Type B pancreatic cell (in vitro differentiated cells): Measurements from ENCODE around the gene EXT2. TPM values are rescaled to one million over a fixed set of nuclear protein-coding genes. Genes with fewer than 3 reads are reported as not detected.
A peak's percentile ranks its signal among the peaks of the same experiment; 100 is the strongest.

Experiments
- DNase-seq: peaks from one replicate; pipeline ENCODE4 v3.0.0; 2021; ENCODE audit warnings: mixed read lengths; ENCODE audit not compliant: unreplicated experiment; ENCODE audit errors: extremely low spot score
- H3K27ac Mint-ChIP-seq: 2 replicates; pipeline ENCODE4 v1.8.0; 2021; ENCODE audit warnings: mild to moderate bottlenecking, mixed read lengths
- H3K27me3 Mint-ChIP-seq: 2 replicates; pipeline ENCODE4 v1.8.0; 2021; ENCODE audit warnings: mixed read lengths
- H3K36me3 Mint-ChIP-seq: 2 replicates; pipeline ENCODE4 v1.8.0; 2021; ENCODE audit warnings: mixed read lengths
- H3K4me1 Mint-ChIP-seq: one replicate; pipeline ENCODE4 v1.8.0; 2021; ENCODE audit warnings: mixed read lengths; ENCODE audit not compliant: unreplicated experiment
- H3K4me3 Mint-ChIP-seq: 2 replicates; pipeline ENCODE4 v1.8.0; 2021; ENCODE audit warnings: mild to moderate bottlenecking, mixed read lengths
- H3K9me3 Mint-ChIP-seq: 2 replicates; pipeline ENCODE4 v1.8.0; 2021; ENCODE audit warnings: mixed read lengths
- CTCF ChIP-seq: fragments of 200-600 bp; sonication (generic); conservative IDR thresholded peaks from 2 replicates; pipeline ENCODE4 v1.5.0; 2021; ENCODE audit warnings: antibody characterized with exemption, mild to moderate bottlenecking
- total RNA-seq: library from RNA; stranded (reverse); gene quantifications from 2 replicates; pipeline ENCODE4 v1.2.1, GENCODE V29; 2021; ENCODE audit warnings: low replicate concordance

Gene EXT2
- total RNA-seq, 1 donor from 2014 or later = 62.7 TPM

GRCh38 chr11:44186321-44186930 is 90.9 kb downstream of the EXT2 start:
- peaks cover 21% of the 10 kb centered on the region for H3K36me3 Mint-ChIP-seq
- H3K27me3 Mint-ChIP-seq = no peaks in the 10 kb centered on the region

GRCh38 chr11:44188643-44189042 is 93.2 kb downstream of the EXT2 start:
- Mint-ChIP-seq H3K27ac (no peak overlapping the region), H3K36me3 (peaks cover 22% of the 10 kb centered on the region), H3K4me3 (no peak overlapping the region), H3K9me3 (peaks cover 7% of the 10 kb centered on the region), H3K4me1 (peaks cover 25% of the 10 kb centered on the region), H3K27me3 (no peaks in the 10 kb centered on the region)
- TF ChIP-seq CTCF = no peak
- DNase-seq = no peak

More at GRCh38 chr11:44186321-44186930, 90.9 kb downstream of the EXT2 start:
- peaks cover 7% of the 10 kb centered on the region for H3K9me3 Mint-ChIP-seq
- peaks cover 14% of the 10 kb centered on the region for H3K4me1 Mint-ChIP-seq
- H3K27ac Mint-ChIP-seq = no peak overlapping the region
- no peak overlapping the region for H3K4me3 Mint-ChIP-seq
- DNase-seq = no peak
- no peak for TF ChIP-seq CTCF

GRCh38 chr11:44189986-44190882 is 94.8 kb downstream of the EXT2 start:
- Mint-ChIP-seq H3K36me3 (peaks cover 32% of the 10 kb centered on the region), H3K4me3 (no peak overlapping the region), H3K27me3 (no peaks in the 10 kb centered on the region), H3K9me3 (peaks cover 7% of the 10 kb centered on the region), H3K4me1 (peaks cover 25% of the 10 kb centered on the region), H3K27ac (no peak overlapping the region)
- TF ChIP-seq CTCF = no peak
- DNase-seq = no peak

GRCh38 chr11:44190883-44191230 is 95.4 kb downstream of the EXT2 start:
- Mint-ChIP-seq H3K4me1 (peaks cover 25% of the 10 kb centered on the region), H3K27me3 (no peaks in the 10 kb centered on the region), H3K4me3 (peak overlapping the region; percentile 19), H3K36me3 (peaks cover 32% of the 10 kb centered on the region), H3K9me3 (peaks cover 7% of the 10 kb centered on the region), H3K27ac (no peak overlapping the region)
- DNase-seq = no peak
- TF ChIP-seq CTCF = no peak

- H3K9me3 Mint-ChIP-seq = peaks cover 11% of the 10 kb centered on the region
- H3K4me1 Mint-ChIP-seq = peaks cover 25% of the 10 kb centered on the region
- no peak for DNase-seq
- H3K27me3 Mint-ChIP-seq = no peaks in the 10 kb centered on the region
- H3K4me3 Mint-ChIP-seq = no peak overlapping the region
- TF ChIP-seq CTCF = peak; percentile 26
- no peak overlapping the region for H3K27ac Mint-ChIP-seq
- peaks cover 35% of the 10 kb centered on the region for H3K36me3 Mint-ChIP-seq
These were observed 96.0 kb downstream of the EXT2 start for GRCh38 chr11:44191322-44192016.
